Activated CD4-positive, CD25-positive, alpha-beta regulatory T cell treated with anti-CD3 and anti-CD28 coated beads, Interleukin-2, amount 50 U/mL, for 72 hours (primary cell): ENCODE results near the gene CDK2AP2.
"Not testable (repeated sequence)": the region's sequence is repeated elsewhere in the genome, so short reads cannot be mapped to it uniquely, and the experiment has no call there.

Experiments
- DNase-seq: peaks from one replicate; pipeline ENCODE4 v3.0.0; 2021

Gene CDK2AP2

GRCh38 chr11:67489203-67489884 lies 18.6 kb downstream of the CDK2AP2 start:
- no peak for DNase-seq

GRCh38 chr11:67486481-67487195 lies 21.3 kb downstream of the CDK2AP2 start:
- DNase-seq: peak; percentile 71

GRCh38 chr11:67485873-67486361 lies 22.0 kb downstream of the CDK2AP2 start:
- DNase-seq: not testable (repeated sequence)

- peak; percentile 65 for DNase-seq
These were observed 23.1 kb downstream of the CDK2AP2 start for GRCh38 chr11:67484847-67485311.

- no peak for DNase-seq
These were observed 23.9 kb downstream of the CDK2AP2 start for GRCh38 chr11:67483831-67484665.

GRCh38 chr11:67482827-67483798 lies 24.8 kb downstream of the CDK2AP2 start, which contains the start of gene AIP:
AIP (plus strand) TSS chr11:67483026; CDS start chr11:67483159, 133 bp downstream.
- DNase-seq: peak; percentile 97

GRCh38 chr11:67482275-67482826 lies 25.6 kb downstream of the CDK2AP2 start:
- no peak for DNase-seq

GRCh38 chr11:67477344-67478050 lies 30.5 kb downstream of the CDK2AP2 start:
- DNase-seq: not testable (repeated sequence)

GRCh38 chr11:67476692-67477091 lies 31.3 kb downstream of the CDK2AP2 start:
- DNase-seq: not testable (repeated sequence)

GRCh38 chr11:67472882-67473281 lies 35.1 kb downstream of the CDK2AP2 start:
- DNase-seq: no peak

GRCh38 chr11:67470337-67471002 lies 37.5 kb downstream of the CDK2AP2 start:
- no peak for DNase-seq

- DNase-seq: no peak
These were observed 38.5 kb downstream of the CDK2AP2 start for GRCh38 chr11:67469508-67469811.

GRCh38 chr11:67468759-67469507 lies 39.0 kb downstream of the CDK2AP2 start, which contains the start of gene TMEM134:
TMEM134 (minus strand) TSS chr11:67469251; CDS start chr11:67469192, 59 bp downstream.
- peak; percentile 93 for DNase-seq

- no peak for DNase-seq
These were observed 39.6 kb downstream of the CDK2AP2 start for GRCh38 chr11:67468456-67468758.

GRCh38 chr11:67468056-67468455 lies 39.9 kb downstream of the CDK2AP2 start:
- no peak for DNase-seq

GRCh38 chr11:67466962-67467771 lies 40.8 kb downstream of the CDK2AP2 start:
- no peak for DNase-seq

GRCh38 chr11:67466367-67466766 lies 41.6 kb downstream of the CDK2AP2 start:
- DNase-seq: no peak

GRCh38 chr11:67465530-67465929 lies 42.4 kb downstream of the CDK2AP2 start:
- DNase-seq: not testable (repeated sequence)

GRCh38 chr11:67465189-67465510 lies 42.8 kb downstream of the CDK2AP2 start:
- DNase-seq: no peak
